CD4-positive, alpha-beta memory T cell (primary cell): ENCODE measurements around the gene MLLT1. TPM values are rescaled to one million over a fixed set of nuclear protein-coding genes. Genes with fewer than 3 reads are reported as not detected.

Source experiments
- CTCF ChIA-PET: fragments of 350-600 bp; sonication (Branson Sonifier 250); formaldehyde crosslinking; loops from one replicate; lab custom pipeline; 2021; ENCODE audit warnings: inconsistent platforms; ENCODE audit not compliant: partially characterized antibody; lab: Charles Lee
- POLR2A ChIA-PET: fragments of 350-600 bp; sonication (Branson Sonifier 250); formaldehyde crosslinking; loops from one replicate; lab custom pipeline; 2021; ENCODE audit not compliant: partially characterized antibody; lab: Charles Lee
- DNase-seq, 5 donors: peaks; one replicate each; pipeline versions ENCODE4 v3.0.0 to v3.0.0-alpha.2; 2020 to 2022; ENCODE audit warnings: mixed read lengths in 1 of 5
- H3K27ac ChIP-seq: one replicate; pipeline ENCODE4 v1.7.0; 2013; ENCODE audit warnings: low read depth, low read length
- H3K27me3 ChIP-seq: 2 replicates; pipeline ENCODE4 v1.7.0; 2013; ENCODE audit warnings: mild to moderate bottlenecking, low read length, moderate library complexity; ENCODE audit not compliant: insufficient read depth
- H3K36me3 ChIP-seq: 2 replicates; pipeline ENCODE4 v1.7.0; 2013; ENCODE audit warnings: mild to moderate bottlenecking, low read length, moderate library complexity; ENCODE audit not compliant: insufficient read depth
- H3K4me1 ChIP-seq: 2 replicates; pipeline ENCODE4 v1.7.0; 2013; ENCODE audit warnings: mild to moderate bottlenecking, low read length, moderate library complexity; ENCODE audit not compliant: insufficient read depth
- H3K4me3 ChIP-seq, 2 donors: one replicate each; pipeline ENCODE4 v1.7.0; 2013; ENCODE audit warnings: low read length in 2 of 2, mild to moderate bottlenecking in 1 of 2
- H3K9me3 ChIP-seq, 2 donors: one replicate each; pipeline ENCODE4 v1.7.0; 2013; ENCODE audit warnings: low read length in 2 of 2, control low read depth in 1 of 2; ENCODE audit not compliant: control insufficient read depth in 1 of 2
- H3K27ac Mint-ChIP-seq, 7 donors: one replicate each; pipeline ENCODE4 v1.8.0; 2020 to 2021; ENCODE audit warnings: mixed read lengths in 7 of 7, mild to moderate bottlenecking in 6 of 7, inconsistent platforms in 3 of 7, moderate library complexity in 3 of 7
- H3K27me3 Mint-ChIP-seq, 2 donors: one replicate each; pipeline ENCODE4 v1.8.0; 2020 to 2021; ENCODE audit warnings: mixed read lengths in 2 of 2
- H3K36me3 Mint-ChIP-seq, 2 donors: one replicate each; pipeline ENCODE4 v1.8.0; 2020 to 2021; ENCODE audit warnings: mixed read lengths in 2 of 2, inconsistent platforms in 1 of 2, mild to moderate bottlenecking in 1 of 2
- H3K4me1 Mint-ChIP-seq, 4 donors: one replicate each; pipeline ENCODE4 v1.8.0; 2020 to 2021; ENCODE audit warnings: mixed read lengths in 4 of 4, mild to moderate bottlenecking in 1 of 4
- H3K4me3 Mint-ChIP-seq, 8 donors: one replicate each; pipeline ENCODE4 v1.8.0; 2020 to 2021; ENCODE audit warnings: mixed read lengths in 8 of 8, mild to moderate bottlenecking in 7 of 8, moderate library complexity in 6 of 8, inconsistent platforms in 3 of 8
- H3K9me3 Mint-ChIP-seq, 8 donors: one replicate each; pipeline ENCODE4 v1.8.0; 2020 to 2021; ENCODE audit warnings: mixed read lengths in 8 of 8, mild to moderate bottlenecking in 5 of 8, inconsistent platforms in 3 of 8, moderate library complexity in 1 of 8
- intact Hi-C: fragments of 100-400 bp; cut with micrococcal nuclease; formaldehyde crosslinking; loops from one replicate; pipeline ENCODE4 v1.15.1; 2023
- polyA plus RNA-seq, 2 donors: library from polyadenylated mRNA; unstranded; fragments of 300-500 nt; fragmentation: Illumina TruSeq; gene quantifications; one replicate each; pipeline ENCODE4 v1.2.3, GENCODE V29; 2021
- total RNA-seq, 2 experiments: library from RNA; stranded (reverse); gene quantifications; one replicate each; pipeline ENCODE4 v1.2.3, GENCODE V29; 2021

The MLLT1 gene
- total and polyA plus RNA-seq, 4 experiments from 2014 or later = 0.50 to 41.7 (median 21.6) TPM

GRCh38 chr19:6226444-6227155, 53.2 kb downstream of the MLLT1 start:
- Mint-ChIP-seq H3K4me3 (no peak overlapping the region), H3K27me3 (no peaks in the 10 kb centered on the region), H3K27ac (peak overlapping the region in 2 of 7 donors; percentile 36 to 70), H3K9me3 (no peaks in the 10 kb centered on the region), H3K36me3 (peaks cover 11 to 38% of the 10 kb centered on the region in 2 donors), H3K4me1 (peaks cover 2 to 10% (median 4%) of the 10 kb centered on the region in 4 donors)
- CTCF ChIA-PET = no interaction called here
- H3K36me3 ChIP-seq = peaks cover 6% of the 10 kb centered on the region
- H3K9me3 ChIP-seq = no peaks in the 10 kb centered on the region
- DNase-seq = peak in 1 of 5 donors; percentile 13
- H3K27me3 ChIP-seq = no peaks in the 10 kb centered on the region
- no peak overlapping the region for H3K27ac ChIP-seq
- POLR2A ChIA-PET = no interaction called here
- H3K4me1 ChIP-seq = no peaks in the 10 kb centered on the region
- no peak overlapping the region for H3K4me3 ChIP-seq
- intact Hi-C loops = no loop called here

GRCh38 chr19:6226012-6226411, 53.8 kb downstream of the MLLT1 start:
- Mint-ChIP-seq H3K9me3 (no peaks in the 10 kb centered on the region), H3K4me3 (no peak overlapping the region), H3K36me3 (peaks cover 11 to 40% of the 10 kb centered on the region in 2 donors), H3K4me1 (peaks cover 2 to 7% (median 4%) of the 10 kb centered on the region in 4 donors), H3K27ac (peak overlapping the region in 1 of 7 donors; percentile 8), H3K27me3 (no peaks in the 10 kb centered on the region)
- intact Hi-C loops = no loop called here
- ChIA-PET POLR2A (no interaction called here), CTCF (no interaction called here)
- peak in 1 of 5 donors; percentile 22 for DNase-seq
- Histone ChIP-seq H3K4me1 (no peaks in the 10 kb centered on the region), H3K27ac (no peak overlapping the region), H3K36me3 (peaks cover 10% of the 10 kb centered on the region), H3K9me3 (no peaks in the 10 kb centered on the region), H3K27me3 (no peaks in the 10 kb centered on the region), H3K4me3 (no peak overlapping the region)

- H3K27ac ChIP-seq = no peak overlapping the region
- peaks cover 10% of the 10 kb centered on the region for H3K36me3 ChIP-seq
- Mint-ChIP-seq H3K27me3 (no peaks in the 10 kb centered on the region), H3K36me3 (peaks cover 11 to 35% of the 10 kb centered on the region in 2 donors), H3K9me3 (no peaks in the 10 kb centered on the region), H3K4me1 (peaks cover 0 to 4% (median 3%) of the 10 kb centered on the region in 4 donors), H3K4me3 (no peak overlapping the region), H3K27ac (no peak overlapping the region)
- intact Hi-C loops = no loop called here
- ChIA-PET POLR2A (no interaction called here), CTCF (no interaction called here)
- no peak overlapping the region for H3K4me3 ChIP-seq
- H3K27me3 ChIP-seq = no peaks in the 10 kb centered on the region
- H3K4me1 ChIP-seq = no peaks in the 10 kb centered on the region
- no peaks in the 10 kb centered on the region for H3K9me3 ChIP-seq
- no peak for DNase-seq
Observed at GRCh38 chr19:6225232-6225865, 54.4 kb downstream of the MLLT1 start.

- intact Hi-C loops = no loop called here
- Histone ChIP-seq H3K27me3 (no peaks in the 10 kb centered on the region), H3K36me3 (peaks cover 10% of the 10 kb centered on the region), H3K4me1 (no peaks in the 10 kb centered on the region), H3K9me3 (no peaks in the 10 kb centered on the region), H3K27ac (no peak overlapping the region), H3K4me3 (no peak overlapping the region)
- DNase-seq = peak in 1 of 5 donors; percentile 18
- Mint-ChIP-seq H3K4me1 (peaks cover 0 to 3% (median under 1%) of the 10 kb centered on the region in 4 donors), H3K27ac (no peak overlapping the region), H3K9me3 (no peaks in the 10 kb centered on the region), H3K36me3 (peaks cover 6 to 30% of the 10 kb centered on the region in 2 donors), H3K27me3 (no peaks in the 10 kb centered on the region), H3K4me3 (no peak overlapping the region)
- ChIA-PET POLR2A (no interaction called here), CTCF (no interaction called here)
Observed at GRCh38 chr19:6224308-6224675, 55.5 kb downstream of the MLLT1 start.

- Histone ChIP-seq H3K36me3 (peaks cover 10% of the 10 kb centered on the region), H3K4me1 (no peaks in the 10 kb centered on the region), H3K9me3 (no peaks in the 10 kb centered on the region), H3K27me3 (no peaks in the 10 kb centered on the region), H3K4me3 (no peak overlapping the region), H3K27ac (no peak overlapping the region)
- H3K27me3 Mint-ChIP-seq = no peaks in the 10 kb centered on the region
- peaks cover 0 to 3% (median under 1%) of the 10 kb centered on the region in 4 donors for H3K4me1 Mint-ChIP-seq
- ChIA-PET CTCF (no interaction called here), POLR2A (no interaction called here)
- intact Hi-C loops = no loop called here
- H3K27ac Mint-ChIP-seq = no peak overlapping the region
- peaks cover 6 to 30% of the 10 kb centered on the region in 2 donors for H3K36me3 Mint-ChIP-seq
- no peak overlapping the region for H3K4me3 Mint-ChIP-seq
- H3K9me3 Mint-ChIP-seq = no peaks in the 10 kb centered on the region
- DNase-seq = peak in 1 of 5 donors; percentile 7
Observed at GRCh38 chr19:6223461-6224307, 56.1 kb downstream of the MLLT1 start.

GRCh38 chr19:6222884-6223283, 56.9 kb downstream of the MLLT1 start:
- no peak for DNase-seq
- ChIA-PET CTCF (no interaction called here), POLR2A (no interaction called here)
- Histone ChIP-seq H3K36me3 (peaks cover 10% of the 10 kb centered on the region), H3K4me1 (no peaks in the 10 kb centered on the region), H3K4me3 (no peak overlapping the region), H3K27me3 (no peaks in the 10 kb centered on the region), H3K27ac (no peak overlapping the region), H3K9me3 (no peaks in the 10 kb centered on the region)
- peaks cover 0 to 4% (median 2%) of the 10 kb centered on the region in 4 donors for H3K4me1 Mint-ChIP-seq
- H3K27ac Mint-ChIP-seq = no peak overlapping the region
- peaks cover 9 to 30% of the 10 kb centered on the region in 2 donors for H3K36me3 Mint-ChIP-seq
- no peak overlapping the region for H3K4me3 Mint-ChIP-seq
- intact Hi-C loops = no loop called here
- no peaks in the 10 kb centered on the region for H3K27me3 Mint-ChIP-seq
- no peaks in the 10 kb centered on the region for H3K9me3 Mint-ChIP-seq
